ENCODE results near the gene PKD1. TPM values are rescaled to one million over a fixed set of nuclear protein-coding genes. Genes with fewer than 3 reads are reported as not detected.

PKD1 gene
- total RNA-seq, 1 experiment from 2014 or later = 45.6 TPM

GRCh38 chr16:2160915-2161551, 25.3 kb upstream of the PKD1 start:
- H3K27me3 ChIP-seq (ENCODE audit: control insufficient read depth, insufficient read depth, low read length) = no peaks in the 10 kb centered on the region
- DNase-seq = peak; percentile 77
- no peak overlapping the region for H3K4me3 ChIP-seq (ENCODE audit: insufficient read depth, low read depth, low read length)
- peaks cover 4% of the 10 kb centered on the region for H3K36me3 ChIP-seq (replicated peaks; ENCODE audit: control insufficient read depth, insufficient read depth, low read length)

DNA sequence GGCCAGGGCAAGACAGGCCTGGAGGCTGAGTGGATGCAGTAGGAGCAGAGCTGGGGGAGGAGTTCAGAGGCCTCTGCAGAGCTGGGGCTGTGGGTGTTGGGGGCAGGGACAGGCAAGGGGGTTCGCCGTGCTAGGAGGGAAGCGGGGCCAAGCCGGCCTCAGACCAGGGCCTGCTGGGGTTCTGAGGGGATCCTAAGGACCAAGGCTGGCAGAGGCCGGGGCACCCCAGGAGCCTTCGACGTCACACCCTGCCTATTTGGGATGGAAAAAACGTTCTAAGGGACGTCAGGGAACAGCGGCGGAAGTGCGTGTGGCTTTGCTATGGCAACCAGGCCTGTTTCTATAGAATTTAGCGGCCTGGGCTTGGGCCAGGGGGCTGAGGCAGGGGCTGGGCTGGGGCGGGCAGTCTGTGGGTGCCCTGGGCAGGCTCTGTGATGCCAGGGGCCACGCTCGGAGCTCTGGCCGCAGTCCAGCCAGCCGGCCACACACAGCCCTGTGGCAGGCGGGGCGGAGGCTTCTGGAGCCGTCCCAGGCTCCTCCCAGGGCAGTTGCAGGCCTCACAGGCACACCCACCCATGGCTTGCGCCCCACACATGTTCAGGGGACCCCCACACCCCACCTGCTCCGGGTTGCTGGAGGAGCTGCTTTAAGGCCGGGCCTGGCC, 23.6 kb upstream of the PKD1 start:
- no peak for DNase-seq
- no peaks in the 10 kb centered on the region; the same call in 1 of the 2 replicates for H3K27me3 ChIP-seq (ENCODE audit: control insufficient read depth, insufficient read depth, low read length)
- peaks cover 5% of the 10 kb centered on the region for H3K36me3 ChIP-seq (replicated peaks; ENCODE audit: control insufficient read depth, insufficient read depth, low read length)
- no peak overlapping the region for H3K4me3 ChIP-seq (ENCODE audit: insufficient read depth, low read depth, low read length)

GRCh38 chr16:2158262-2158638, 22.6 kb upstream of the PKD1 start:
- DNase-seq = no peak
- H3K36me3 ChIP-seq (replicated peaks; ENCODE audit: control insufficient read depth, insufficient read depth, low read length) = peaks cover 16% of the 10 kb centered on the region
- no peaks in the 10 kb centered on the region; the same call in 1 of the 2 replicates for H3K27me3 ChIP-seq (ENCODE audit: control insufficient read depth, insufficient read depth, low read length)
- H3K4me3 ChIP-seq (ENCODE audit: insufficient read depth, low read depth, low read length) = no peak overlapping the region

- DNase-seq = no peak
- Histone ChIP-seq H3K4me3 (ENCODE audit: insufficient read depth, low read depth, low read length) (no peak overlapping the region), H3K36me3 (replicated peaks; ENCODE audit: control insufficient read depth, insufficient read depth, low read length) (peaks cover 19% of the 10 kb centered on the region), H3K27me3 (ENCODE audit: control insufficient read depth, insufficient read depth, low read length) (no peaks in the 10 kb centered on the region; the same call in 1 of the 2 replicates)
Observed at GRCh38 chr16:2157480-2158261, 22.0 kb upstream of the PKD1 start.

DNA sequence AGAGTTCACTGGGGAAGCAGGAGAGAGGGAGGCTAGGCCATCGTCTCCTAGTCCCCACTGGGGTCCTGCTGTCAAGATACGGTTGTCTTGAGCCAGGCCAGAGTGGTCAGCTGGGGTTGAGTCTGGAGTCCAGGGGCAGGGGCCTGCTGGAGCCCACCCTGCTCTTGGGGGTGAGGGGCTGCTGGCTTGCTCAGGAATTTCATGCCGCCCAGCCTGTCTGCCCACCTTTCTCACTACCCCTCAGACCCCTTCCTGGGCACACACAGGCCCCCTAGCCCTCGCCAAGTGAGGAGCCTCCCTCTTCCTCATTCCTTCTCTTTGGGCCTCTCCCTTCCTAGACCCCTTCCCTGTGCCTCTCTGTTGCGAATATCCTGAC, 21.1 kb upstream of the PKD1 start:
- H3K36me3 ChIP-seq (replicated peaks; ENCODE audit: control insufficient read depth, insufficient read depth, low read length) = peaks cover 19% of the 10 kb centered on the region
- H3K27me3 ChIP-seq (ENCODE audit: control insufficient read depth, insufficient read depth, low read length) = no peaks in the 10 kb centered on the region; the same call in 1 of the 2 replicates
- H3K4me3 ChIP-seq (ENCODE audit: insufficient read depth, low read depth, low read length) = peak overlapping the region; percentile 85
- DNase-seq = no peak

DNA sequence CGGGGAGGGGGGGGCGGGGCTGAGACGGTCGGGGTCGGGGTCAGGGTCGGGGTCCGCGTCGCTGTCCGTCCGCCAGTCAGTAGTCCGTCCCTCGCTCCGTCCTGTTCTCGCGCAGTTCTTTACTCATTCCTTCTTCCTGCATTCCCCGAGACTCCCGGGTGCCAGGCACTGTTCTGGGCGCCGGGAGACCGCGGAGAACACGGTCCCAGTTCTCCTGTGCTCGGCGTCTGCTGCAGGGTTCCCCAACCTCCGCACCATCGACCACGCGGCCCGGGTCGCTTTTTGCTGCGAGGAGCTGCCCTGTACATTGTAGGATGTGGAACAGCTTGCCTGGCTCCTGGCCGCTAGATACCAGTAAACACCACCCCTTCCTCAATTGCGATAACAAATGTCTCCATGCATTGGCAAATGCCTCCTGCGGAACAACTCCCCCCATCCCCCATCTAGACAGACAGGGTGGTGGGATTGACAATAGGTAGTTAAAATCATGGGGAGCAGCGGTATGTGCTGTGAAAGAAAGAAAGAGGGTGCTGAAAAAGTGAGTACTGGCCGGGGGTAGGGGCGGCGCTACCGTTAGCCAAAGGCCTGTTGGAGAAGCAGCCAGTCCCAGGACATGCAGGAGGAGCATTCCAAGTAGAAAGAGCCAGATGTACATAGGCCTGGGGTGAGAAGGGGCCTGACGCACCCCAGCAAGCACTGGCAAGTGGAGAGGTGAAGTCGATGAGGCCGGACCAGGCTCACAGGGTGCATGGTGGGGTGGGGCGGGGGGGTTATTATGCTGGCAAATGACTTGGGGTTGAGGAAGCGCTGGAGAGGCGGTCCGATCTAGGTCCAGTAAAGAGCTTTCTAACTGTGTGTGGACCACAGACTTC, 20.5 kb upstream of the PKD1 start:
- DNase-seq = no peak
- Histone ChIP-seq H3K36me3 (replicated peaks; ENCODE audit: control insufficient read depth, insufficient read depth, low read length) (peaks cover 22% of the 10 kb centered on the region), H3K27me3 (ENCODE audit: control insufficient read depth, insufficient read depth, low read length) (no peaks in the 10 kb centered on the region; the same call in 1 of the 2 replicates), H3K4me3 (ENCODE audit: insufficient read depth, low read depth, low read length) (peak overlapping the region; percentile 85)

DNA sequence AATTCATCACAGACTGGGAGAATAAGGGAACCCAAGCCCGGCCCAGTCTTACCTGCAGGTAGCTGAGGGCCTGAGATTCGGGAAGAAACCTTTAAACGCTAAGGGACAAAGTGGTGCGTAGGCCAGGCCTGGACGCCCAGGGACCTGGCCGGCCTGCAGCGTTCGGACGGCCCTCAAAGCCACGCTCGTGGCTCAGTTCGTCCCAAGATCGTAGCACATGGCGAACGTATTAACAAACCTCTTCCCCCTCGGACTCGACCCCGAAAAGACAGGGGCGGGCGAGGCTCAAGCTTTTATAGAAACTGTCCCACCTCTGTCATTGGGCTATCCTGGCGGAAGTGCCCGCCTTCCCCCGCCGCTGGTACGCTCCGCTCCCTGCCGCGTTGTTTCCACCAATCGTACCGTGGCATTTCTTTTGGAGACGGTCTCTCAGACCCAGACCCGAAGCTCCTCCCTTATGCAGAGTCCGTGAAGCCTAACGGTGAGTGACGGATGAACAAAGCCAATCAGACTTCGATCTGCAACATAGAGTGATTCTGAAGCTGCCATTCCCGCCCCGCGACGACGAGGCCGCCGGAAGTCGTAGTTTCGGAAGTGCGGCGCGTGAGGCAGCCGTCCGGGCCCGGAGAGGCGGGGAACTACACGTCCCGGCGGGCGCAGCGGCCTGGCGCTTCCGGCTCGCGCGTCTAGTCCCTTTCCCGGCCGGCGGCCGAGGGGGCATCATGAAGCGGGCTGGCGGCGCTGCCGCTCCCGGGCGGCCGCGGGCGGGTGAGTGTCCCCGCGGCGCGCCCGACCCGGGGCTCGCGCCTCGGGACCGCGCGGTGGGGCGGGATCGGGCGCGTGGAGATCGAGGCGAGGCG, 19.6 kb upstream of the PKD1 start, which contains the start of gene TRAF7:
TRAF7 (plus strand) TSS at position 692 of the 860 bp plus-strand sequence. CDS start 8,139 bp downstream, outside the sequence.
- no peaks in the 10 kb centered on the region; the same call in 1 of the 2 replicates for H3K27me3 ChIP-seq (ENCODE audit: control insufficient read depth, insufficient read depth, low read length)
- H3K36me3 ChIP-seq (replicated peaks; ENCODE audit: control insufficient read depth, insufficient read depth, low read length) = peaks cover 22% of the 10 kb centered on the region
- H3K4me3 ChIP-seq (ENCODE audit: insufficient read depth, low read depth, low read length) = peak within 1 kb of the TSS; percentile 99
- DNase-seq = peak; percentile 99

- peaks cover 22% of the 10 kb centered on the region for H3K36me3 ChIP-seq (replicated peaks; ENCODE audit: control insufficient read depth, insufficient read depth, low read length)
- DNase-seq = no peak
- H3K4me3 ChIP-seq (ENCODE audit: insufficient read depth, low read depth, low read length) = peak overlapping the region; percentile 99
- no peaks in the 10 kb centered on the region; the same call in 1 of the 2 replicates for H3K27me3 ChIP-seq (ENCODE audit: control insufficient read depth, insufficient read depth, low read length)
Observed at GRCh38 chr16:2154533-2155090, 18.9 kb upstream of the PKD1 start.

DNA sequence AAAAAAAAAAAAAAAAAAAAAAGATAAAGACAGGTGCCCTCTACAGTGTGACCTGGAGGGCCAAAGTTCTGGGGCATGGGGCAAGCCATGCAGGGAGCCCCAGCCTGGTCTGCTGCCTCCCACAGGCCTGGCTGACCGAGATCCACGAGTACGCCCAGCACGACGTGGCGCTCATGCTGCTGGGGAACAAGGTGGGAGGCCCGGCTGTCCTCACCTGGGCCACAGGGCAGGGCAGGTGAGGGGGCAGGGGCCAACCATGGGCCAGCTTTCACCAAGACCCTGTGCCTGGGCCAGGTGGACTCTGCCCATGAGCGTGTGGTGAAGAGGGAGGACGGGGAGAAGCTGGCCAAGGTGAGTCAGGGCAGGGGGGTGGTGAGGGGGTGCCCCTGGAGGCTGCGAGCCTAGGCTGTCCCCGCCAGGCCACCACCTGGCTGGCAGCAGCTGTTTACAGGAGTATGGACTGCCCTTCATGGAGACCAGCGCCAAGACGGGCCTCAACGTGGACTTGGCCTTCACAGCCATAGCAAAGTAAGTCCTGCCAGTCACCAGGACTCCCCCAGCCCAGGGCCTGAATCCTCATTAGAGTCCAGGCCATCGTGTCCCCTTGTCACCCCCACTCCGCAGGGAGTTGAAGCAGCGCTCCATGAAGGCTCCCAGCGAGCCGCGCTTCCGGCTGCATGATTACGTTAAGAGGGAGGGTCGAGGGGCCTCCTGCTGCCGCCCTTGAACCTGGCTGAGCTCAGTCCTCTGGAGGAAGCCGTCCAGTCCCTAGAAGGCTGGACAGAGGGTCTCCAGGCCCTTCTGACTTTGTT, 17.2 kb upstream of the PKD1 start:
- no peaks in the 10 kb centered on the region; the same call in 1 of the 2 replicates for H3K27me3 ChIP-seq (ENCODE audit: control insufficient read depth, insufficient read depth, low read length)
- H3K36me3 ChIP-seq (replicated peaks; ENCODE audit: control insufficient read depth, insufficient read depth, low read length) = peaks cover 22% of the 10 kb centered on the region
- H3K4me3 ChIP-seq (ENCODE audit: insufficient read depth, low read depth, low read length) = peak overlapping the region; percentile 99
- DNase-seq = no peak

GRCh38 chr16:2151188-2152091, 15.7 kb upstream of the PKD1 start:
- Histone ChIP-seq H3K36me3 (replicated peaks; ENCODE audit: control insufficient read depth, insufficient read depth, low read length) (peaks cover 22% of the 10 kb centered on the region), H3K27me3 (ENCODE audit: control insufficient read depth, insufficient read depth, low read length) (no peaks in the 10 kb centered on the region; the same call in 1 of the 2 replicates), H3K4me3 (ENCODE audit: insufficient read depth, low read depth, low read length) (no peak overlapping the region)
- peak; percentile 68 for DNase-seq

DNA sequence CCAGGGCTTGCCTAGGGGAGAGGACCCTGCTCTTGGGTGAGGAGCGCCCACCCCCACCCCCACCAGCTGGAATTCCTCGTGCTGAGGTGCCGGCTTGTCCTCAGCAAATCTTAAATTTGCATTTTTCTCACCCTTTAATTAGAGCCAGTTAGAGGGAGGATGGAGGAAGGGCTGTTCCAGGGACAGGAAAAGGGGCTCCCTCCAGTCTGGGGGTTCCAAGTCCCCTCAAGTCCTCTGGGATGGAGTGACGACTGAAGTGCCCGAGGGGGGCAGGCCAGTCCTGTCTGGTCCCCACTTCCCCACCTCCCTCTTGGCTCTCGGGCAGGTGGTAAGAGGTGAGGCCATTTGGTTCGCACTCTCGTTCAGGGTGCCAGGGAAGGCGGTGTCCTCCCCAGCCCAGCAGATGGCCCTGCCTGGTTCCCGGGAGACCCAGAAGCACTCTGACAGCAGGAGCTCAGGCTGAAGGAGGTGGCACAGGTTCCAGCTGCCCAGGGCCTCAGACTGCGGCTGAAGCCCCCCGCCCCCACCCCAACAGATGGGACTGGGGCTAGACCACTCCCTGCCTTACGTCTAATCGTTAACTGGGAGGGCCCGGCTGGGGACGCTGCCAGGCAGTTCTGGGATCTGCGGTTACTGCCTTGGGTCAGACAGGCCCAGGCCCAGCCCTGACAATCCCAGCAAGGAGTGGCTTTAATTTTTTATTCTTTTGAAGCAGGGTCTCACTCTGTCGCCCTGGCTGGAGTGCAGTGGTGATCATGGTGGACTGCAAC, 14.9 kb upstream of the PKD1 start:
- peak; percentile 87 for DNase-seq
- no peaks in the 10 kb centered on the region; the same call in 1 of the 2 replicates for H3K27me3 ChIP-seq (ENCODE audit: control insufficient read depth, insufficient read depth, low read length)
- H3K4me3 ChIP-seq (ENCODE audit: insufficient read depth, low read depth, low read length) = no peak overlapping the region
- H3K36me3 ChIP-seq (replicated peaks; ENCODE audit: control insufficient read depth, insufficient read depth, low read length) = peaks cover 22% of the 10 kb centered on the region

Measured in H7 (cell line).